Smooth muscle cell (in vitro differentiated cells): ENCODE measurements around the gene ALK. TPM values are rescaled to one million over a fixed set of nuclear protein-coding genes. Genes with fewer than 3 reads are reported as not detected.

Experiments
- DNase-seq: peaks from one replicate; lab custom pipeline; 2025; ENCODE audit not compliant: unreplicated experiment; lab: John Stamatoyannopoulos, UW
- H2AFZ ChIP-seq: fragments of 200-600 bp; sonication (generic); 2 replicates; pipeline ENCODE4 v1.6.0; 2016; ENCODE audit warnings: antibody characterized with exemption, low read depth, mild to moderate bottlenecking
- H3F3A ChIP-seq: fragments of 200-600 bp; sonication (generic); 2 replicates; pipeline ENCODE4 v1.6.0; 2017; ENCODE audit warnings: antibody characterized with exemption, low read depth
- H3K27ac ChIP-seq: fragments of 200-600 bp; sonication (generic); 2 replicates; pipeline ENCODE4 v1.5.1; 2016; ENCODE audit warnings: low read depth, mild to moderate bottlenecking
- H3K27me3 ChIP-seq: fragments of 200-600 bp; sonication (generic); 2 replicates; pipeline ENCODE4 v1.6.1; 2016; ENCODE audit warnings: low read depth, mild to moderate bottlenecking
- H3K36me3 ChIP-seq: fragments of 200-600 bp; sonication (generic); 2 replicates; pipeline ENCODE4 v1.5.1; 2016; ENCODE audit warnings: low read depth
- H3K4me1 ChIP-seq: fragments of 200-600 bp; sonication (generic); 2 replicates; pipeline ENCODE4 v1.5.1; 2016; ENCODE audit warnings: low read depth
- H3K4me2 ChIP-seq: fragments of 200-600 bp; sonication (generic); 2 replicates; pipeline ENCODE4 v1.6.0; 2016; ENCODE audit warnings: mild to moderate bottlenecking
- H3K4me3 ChIP-seq: fragments of 200-600 bp; sonication (generic); 2 replicates; pipeline ENCODE4 v1.5.1; 2016; ENCODE audit warnings: mild to moderate bottlenecking
- H3K79me2 ChIP-seq: fragments of 200-600 bp; sonication (generic); 2 replicates; pipeline ENCODE4 v1.6.0; 2016; ENCODE audit warnings: low read depth, mild to moderate bottlenecking
- H3K9ac ChIP-seq: fragments of 200-600 bp; sonication (generic); 2 replicates; pipeline ENCODE4 v1.6.0; 2016; ENCODE audit warnings: low read depth
- H3K9me3 ChIP-seq: fragments of 200-600 bp; sonication (generic); replicated peaks from 2 replicates; pipeline ENCODE4 v1.5.1; 2016; ENCODE audit warnings: low read depth
- H4K20me1 ChIP-seq: fragments of 200-600 bp; sonication (generic); 2 replicates; pipeline ENCODE4 v1.6.0; 2016; ENCODE audit warnings: low read depth
- CTCF ChIP-seq: fragments of 200-600 bp; sonication (generic); IDR thresholded peaks from 2 replicates; pipeline ENCODE4 v1.5.1; 2017; ENCODE audit warnings: borderline replicate concordance, mild to moderate bottlenecking, antibody characterized with exemption; ENCODE audit not compliant: insufficient read depth, poor library complexity, severe bottlenecking
- WGBS: methylation state at CpG from one replicate; pipeline ENCODE4 v1.1.7; 2016; ENCODE audit warnings: low lambda C conversion rate; 5-methylcytosine and 5-hydroxymethylcytosine counted together
- polyA plus RNA-seq: library from polyadenylated mRNA; unstranded; fragments of >200 nt; fragmentation: Nextera tagmentation; extraction: Ambion mirVana; gene quantifications from 2 replicates; pipeline ENCODE4 v1.2.1, GENCODE V29; 2016
- total RNA-seq: library from RNA; depleted of rRNA; stranded (reverse); fragments of >200 nt; gene quantifications from 2 replicates; pipeline ENCODE4 v1.2.3, GENCODE V29; 2014

Gene ALK
- total and polyA plus RNA-seq, 2 experiments from 2014 or later = 0.13 to 0.19 TPM

GRCh38 chr2:29583104-29583503 is 338.3 kb downstream of the ALK start:
- WGBS = 80% methylated on average over 1 of the region's 1 CpG
- Histone ChIP-seq H3K79me2 (no peaks in the 10 kb centered on the region), H3K4me2 (no peak overlapping the region), H3K9ac (no peak overlapping the region), H3K4me1 (no peaks in the 10 kb centered on the region), H4K20me1 (no peaks in the 10 kb centered on the region), H3K27me3 (peaks cover 70% of the 10 kb centered on the region), H3K27ac (no peak overlapping the region), H2AFZ (no peak overlapping the region), H3K9me3 (no peaks in the 10 kb centered on the region), H3F3A (no peaks in the 10 kb centered on the region), H3K4me3 (no peak overlapping the region), H3K36me3 (no peaks in the 10 kb centered on the region)
- no peak for DNase-seq
- no peak for TF ChIP-seq CTCF

- H2AFZ ChIP-seq = no peak overlapping the region
- H3K4me1 ChIP-seq = no peaks in the 10 kb centered on the region
- no peaks in the 10 kb centered on the region for H3K79me2 ChIP-seq
- no peak for DNase-seq
- peaks cover 79% of the 10 kb centered on the region for H3K27me3 ChIP-seq
- 94% methylated on average over 2 of the region's 2 CpGs for WGBS
- no peak overlapping the region for H3K4me3 ChIP-seq
- no peaks in the 10 kb centered on the region for H3K36me3 ChIP-seq
- no peak overlapping the region for H3K9ac ChIP-seq
- no peak overlapping the region for H3K27ac ChIP-seq
- no peaks in the 10 kb centered on the region for H3F3A ChIP-seq
- H3K9me3 ChIP-seq = no peaks in the 10 kb centered on the region
- TF ChIP-seq CTCF = no peak
- H4K20me1 ChIP-seq = no peaks in the 10 kb centered on the region
- no peak overlapping the region for H3K4me2 ChIP-seq
Measured at GRCh38 chr2:29582062-29582461, 339.3 kb downstream of the ALK start.

- Histone ChIP-seq H3K4me2 (no peak overlapping the region), H3K27ac (no peak overlapping the region), H3K27me3 (peaks cover 77% of the 10 kb centered on the region), H4K20me1 (no peaks in the 10 kb centered on the region), H2AFZ (no peak overlapping the region), H3F3A (no peaks in the 10 kb centered on the region), H3K9ac (no peak overlapping the region), H3K79me2 (no peaks in the 10 kb centered on the region), H3K36me3 (no peaks in the 10 kb centered on the region), H3K4me1 (no peaks in the 10 kb centered on the region), H3K9me3 (no peaks in the 10 kb centered on the region), H3K4me3 (no peak overlapping the region)
- DNase-seq = no peak
- no peak for TF ChIP-seq CTCF
- WGBS = 84% methylated on average over 11 of the region's 11 CpGs
Measured at GRCh38 chr2:29580223-29580622, 341.2 kb downstream of the ALK start.

- H3K36me3 ChIP-seq = no peaks in the 10 kb centered on the region
- WGBS = 97% methylated on average over 8 of the region's 8 CpGs
- no peak overlapping the region for H3K4me2 ChIP-seq
- H3K79me2 ChIP-seq = no peaks in the 10 kb centered on the region
- no peak overlapping the region for H3K27ac ChIP-seq
- peaks cover 83% of the 10 kb centered on the region for H3K27me3 ChIP-seq
- H3K9me3 ChIP-seq = no peaks in the 10 kb centered on the region
- no peaks in the 10 kb centered on the region for H3K4me1 ChIP-seq
- H2AFZ ChIP-seq = no peak overlapping the region
- H3K9ac ChIP-seq = no peak overlapping the region
- H4K20me1 ChIP-seq = no peaks in the 10 kb centered on the region
- H3F3A ChIP-seq = no peaks in the 10 kb centered on the region
- TF ChIP-seq CTCF = no peak
- no peak for DNase-seq
- H3K4me3 ChIP-seq = no peak overlapping the region
Measured at GRCh38 chr2:29579495-29580169, 341.8 kb downstream of the ALK start.
